ENCODE data around the gene DPH2.

The DPH2 gene

GRCh38 chr1:43942411-43942810, 27.4 kb upstream of the DPH2 start:
- no peaks in the 10 kb centered on the region for H3K27me3 ChIP-seq (ENCODE audit: insufficient read depth, low read length)
- H3K4me1 ChIP-seq (ENCODE audit: control insufficient read depth in 1 of 2, insufficient read depth in 2 of 2, low read length in 2 of 2): peaks cover 3 to 4% of the 10 kb centered on the region in 2 experiments
- H3K79me2 ChIP-seq (ENCODE audit: control insufficient read depth, insufficient read depth, low read length, poor library complexity): peaks cover 10% of the 10 kb centered on the region
- no peak overlapping the region for H2BK12ac ChIP-seq (ENCODE audit: low read length)
- H3K36me3 ChIP-seq (ENCODE audit: control insufficient read depth in 1 of 2, insufficient read depth in 2 of 2, low read length in 2 of 2): no peaks in the 10 kb centered on the region
- H3K14ac ChIP-seq (ENCODE audit: low read length): no peak overlapping the region
- no peak overlapping the region for H2BK5ac ChIP-seq (ENCODE audit: low read depth, low read length, poor library complexity)
- H3K79me1 ChIP-seq (ENCODE audit: low read length): peaks cover 9% of the 10 kb centered on the region
- no peak overlapping the region for H2BK120ac ChIP-seq (ENCODE audit: insufficient read depth, low read length, poor library complexity)
- H3K9ac ChIP-seq (ENCODE audit: low read length): no peak overlapping the region
- H2AFZ ChIP-seq (ENCODE audit: insufficient read depth, low read length, poor library complexity): no peak overlapping the region
- no peaks in the 10 kb centered on the region for H3K9me3 ChIP-seq (ENCODE audit: insufficient read depth, low read depth, low read length)
- H3K4ac ChIP-seq (ENCODE audit: low read depth, low read length): no peak overlapping the region
- no CpG with 5 or more reads among the region's 3 CpGs for WGBS (ENCODE audit: extremely low coverage, insufficient coverage, insufficient read length)
- H3K23ac ChIP-seq (ENCODE audit: low read length): no peak overlapping the region
- H4K91ac ChIP-seq (ENCODE audit: low read depth, low read length): no peak overlapping the region
- H3K4me2 ChIP-seq (ENCODE audit: low read length): no peak overlapping the region
- H3K27ac ChIP-seq (ENCODE audit: low read depth, low read length): no peak overlapping the region
- H4K12ac ChIP-seq (ENCODE audit: low read depth, low read length): no peak overlapping the region
- H3K4me3 ChIP-seq (ENCODE audit: low read depth, low read length): no peak overlapping the region
- no peak overlapping the region for H4K8ac ChIP-seq (ENCODE audit: low read depth, low read length)
- no peak for DNase-seq
- no peak overlapping the region for H3K18ac ChIP-seq (ENCODE audit: low read length)
- H2AK5ac ChIP-seq (ENCODE audit: low read length): no peak overlapping the region

GRCh38 chr1:43944860-43945259, 24.9 kb upstream of the DPH2 start:
- Histone ChIP-seq H2BK12ac (ENCODE audit: low read length) (no peak overlapping the region), H3K4me3 (ENCODE audit: low read depth, low read length) (no peak overlapping the region), H3K79me2 (ENCODE audit: control insufficient read depth, insufficient read depth, low read length, poor library complexity) (peaks cover 10% of the 10 kb centered on the region), H4K12ac (ENCODE audit: low read depth, low read length) (no peak overlapping the region), H3K4me2 (ENCODE audit: low read length) (no peak overlapping the region), H3K18ac (ENCODE audit: low read length) (no peak overlapping the region), H2AK5ac (ENCODE audit: low read length) (no peak overlapping the region), H3K4me1 (ENCODE audit: control insufficient read depth in 1 of 2, insufficient read depth in 2 of 2, low read length in 2 of 2) (peaks cover 11 to 18% of the 10 kb centered on the region in 2 experiments), H2BK5ac (ENCODE audit: low read depth, low read length, poor library complexity) (no peak overlapping the region), H3K79me1 (ENCODE audit: low read length) (peaks cover 9% of the 10 kb centered on the region), H3K9me3 (ENCODE audit: insufficient read depth, low read depth, low read length) (no peaks in the 10 kb centered on the region), H3K36me3 (ENCODE audit: control insufficient read depth in 1 of 2, insufficient read depth in 2 of 2, low read length in 2 of 2) (peaks cover 5% of the 10 kb centered on the region in 2 experiments), H2BK120ac (ENCODE audit: insufficient read depth, low read length, poor library complexity) (no peak overlapping the region), H3K27ac (ENCODE audit: low read depth, low read length) (no peak overlapping the region), H3K4ac (ENCODE audit: low read depth, low read length) (no peak overlapping the region), H3K9ac (ENCODE audit: low read length) (no peak overlapping the region), H4K91ac (ENCODE audit: low read depth, low read length) (no peak overlapping the region), H3K23ac (ENCODE audit: low read length) (no peak overlapping the region), H3K14ac (ENCODE audit: low read length) (no peak overlapping the region), H4K8ac (ENCODE audit: low read depth, low read length) (no peak overlapping the region), H2AFZ (ENCODE audit: insufficient read depth, low read length, poor library complexity) (no peak overlapping the region), H3K27me3 (ENCODE audit: insufficient read depth, low read length) (no peaks in the 10 kb centered on the region)
- WGBS (ENCODE audit: extremely low coverage, insufficient coverage, insufficient read length): no CpG with 5 or more reads among the region's 1 CpG
- no peak for DNase-seq

GRCh38 chr1:43945674-43946235, 24.1 kb upstream of the DPH2 start:
- no peak for DNase-seq
- no peak overlapping the region for H2BK12ac ChIP-seq (ENCODE audit: low read length)

GRCh38 chr1:43946236-43947060, 23.4 kb upstream of the DPH2 start, which contains the start of gene IPO13:
IPO13 (plus strand) TSS chr1:43946950; CDS start chr1:43947601, 651 bp downstream.
- H3K4me2 ChIP-seq (ENCODE audit: low read length): peak within 1 kb of the TSS; percentile 88
- H3K4me3 ChIP-seq (ENCODE audit: low read depth, low read length): peak within 1 kb of the TSS; percentile 80
- H3K9me3 ChIP-seq (ENCODE audit: insufficient read depth, low read depth, low read length): no peaks in the 10 kb centered on the region
- H3K4ac ChIP-seq (ENCODE audit: low read depth, low read length): peak within 1 kb of the TSS; percentile 88
- peaks cover 10% of the 10 kb centered on the region for H3K79me2 ChIP-seq (ENCODE audit: control insufficient read depth, insufficient read depth, low read length, poor library complexity)
- peaks cover 11 to 18% of the 10 kb centered on the region in 2 experiments for H3K4me1 ChIP-seq (ENCODE audit: control insufficient read depth in 1 of 2, insufficient read depth in 2 of 2, low read length in 2 of 2)
- H4K91ac ChIP-seq (ENCODE audit: low read depth, low read length): peak within 1 kb of the TSS; percentile 99
- H3K14ac ChIP-seq (ENCODE audit: low read length): peak within 1 kb of the TSS; percentile 90
- peaks cover 9% of the 10 kb centered on the region for H3K79me1 ChIP-seq (ENCODE audit: low read length)
- peak within 1 kb of the TSS; percentile 51 for H2AK5ac ChIP-seq (ENCODE audit: low read length)
- peaks cover 6 to 7% of the 10 kb centered on the region in 2 experiments for H3K36me3 ChIP-seq (ENCODE audit: control insufficient read depth in 1 of 2, insufficient read depth in 2 of 2, low read length in 2 of 2)
- no peaks in the 10 kb centered on the region for H3K27me3 ChIP-seq (ENCODE audit: insufficient read depth, low read length)
- H2BK12ac ChIP-seq (ENCODE audit: low read length): peak within 1 kb of the TSS; percentile 88
- H3K9ac ChIP-seq (ENCODE audit: low read length): peak within 1 kb of the TSS; percentile 94
- peak within 1 kb of the TSS; percentile 98 for H3K18ac ChIP-seq (ENCODE audit: low read length)
- H3K27ac ChIP-seq (ENCODE audit: low read depth, low read length): peak within 1 kb of the TSS; percentile 70
- H3K23ac ChIP-seq (ENCODE audit: low read length): no peak within 1 kb of the TSS
- DNase-seq: peak; percentile 95 to 97
- H2BK5ac ChIP-seq (ENCODE audit: low read depth, low read length, poor library complexity): peak within 1 kb of the TSS; percentile 99
- peak within 1 kb of the TSS; percentile 94 for H2AFZ ChIP-seq (ENCODE audit: insufficient read depth, low read length, poor library complexity)
- H4K8ac ChIP-seq (ENCODE audit: low read depth, low read length): peak within 1 kb of the TSS; percentile 99
- peak within 1 kb of the TSS; percentile 99 for H2BK120ac ChIP-seq (ENCODE audit: insufficient read depth, low read length, poor library complexity)
- no CpG with 5 or more reads among the region's 74 CpGs for WGBS (ENCODE audit: extremely low coverage, insufficient coverage, insufficient read length)
- peak within 1 kb of the TSS; percentile 96 for H4K12ac ChIP-seq (ENCODE audit: low read depth, low read length)

More at GRCh38 chr1:43945674-43946235, 24.1 kb upstream of the DPH2 start:
- no peak overlapping the region for H4K12ac ChIP-seq (ENCODE audit: low read depth, low read length)
- no peak overlapping the region for H3K18ac ChIP-seq (ENCODE audit: low read length)
- no peak overlapping the region for H2BK120ac ChIP-seq (ENCODE audit: insufficient read depth, low read length, poor library complexity)
- peak overlapping the region; percentile 88 for H3K4me2 ChIP-seq (ENCODE audit: low read length)
- WGBS (ENCODE audit: extremely low coverage, insufficient coverage, insufficient read length): no CpG with 5 or more reads among the region's 3 CpGs
- H3K79me2 ChIP-seq (ENCODE audit: control insufficient read depth, insufficient read depth, low read length, poor library complexity): peaks cover 10% of the 10 kb centered on the region
- H2AFZ ChIP-seq (ENCODE audit: insufficient read depth, low read length, poor library complexity): peak overlapping the region; percentile 94
- H3K27ac ChIP-seq (ENCODE audit: low read depth, low read length): no peak overlapping the region
- H3K4ac ChIP-seq (ENCODE audit: low read depth, low read length): no peak overlapping the region
- H3K23ac ChIP-seq (ENCODE audit: low read length): no peak overlapping the region
- H2BK5ac ChIP-seq (ENCODE audit: low read depth, low read length, poor library complexity): no peak overlapping the region
- H2AK5ac ChIP-seq (ENCODE audit: low read length): no peak overlapping the region
- peaks cover 11 to 18% of the 10 kb centered on the region in 2 experiments for H3K4me1 ChIP-seq (ENCODE audit: control insufficient read depth in 1 of 2, insufficient read depth in 2 of 2, low read length in 2 of 2)
- peaks cover 6 to 7% of the 10 kb centered on the region in 2 experiments for H3K36me3 ChIP-seq (ENCODE audit: control insufficient read depth in 1 of 2, insufficient read depth in 2 of 2, low read length in 2 of 2)
- no peak overlapping the region for H4K91ac ChIP-seq (ENCODE audit: low read depth, low read length)
- no peaks in the 10 kb centered on the region for H3K27me3 ChIP-seq (ENCODE audit: insufficient read depth, low read length)
- no peak overlapping the region for H3K4me3 ChIP-seq (ENCODE audit: low read depth, low read length)
- no peak overlapping the region for H3K9ac ChIP-seq (ENCODE audit: low read length)
- no peak overlapping the region for H4K8ac ChIP-seq (ENCODE audit: low read depth, low read length)
- H3K9me3 ChIP-seq (ENCODE audit: insufficient read depth, low read depth, low read length): no peaks in the 10 kb centered on the region
- no peak overlapping the region for H3K14ac ChIP-seq (ENCODE audit: low read length)
- H3K79me1 ChIP-seq (ENCODE audit: low read length): peaks cover 9% of the 10 kb centered on the region

Data from trophoblast cell (in vitro differentiated cells and primary cell).